NCI-H460 (cell line): Measurements from ENCODE around the gene CDKL4. TPM values are rescaled to one million over a fixed set of nuclear protein-coding genes. Genes with fewer than 3 reads are reported as not detected.
"Not testable (repeated sequence)": the region's sequence is repeated elsewhere in the genome, so short reads cannot be mapped to it uniquely, and the experiment has no call there.

Source experiments
- DNase-seq: peaks from one replicate; pipeline ENCODE4 v3.0.0-alpha.2; 2016; ENCODE audit warnings: low read depth; ENCODE audit errors: extremely low read depth
- total RNA-seq: library from RNA; depleted of rRNA; stranded (reverse); fragments of >200 nt; shearing (Covaris generic); gene quantifications from 2 replicates; pipeline ENCODE4 v1.2.3, GENCODE V29; 2014

CDKL4 gene
- total RNA-seq, 1 experiment from 2014 or later: not detected

GRCh38 chr2:39181297-39181696 is 62.5 kb downstream of the CDKL4 start:
- no peak for DNase-seq

- no peak for DNase-seq
These were observed 63.5 kb downstream of the CDKL4 start for GRCh38 chr2:39179974-39180960.

GRCh38 chr2:39178756-39179155 is 65.0 kb downstream of the CDKL4 start:
- DNase-seq: no peak

- no peak for DNase-seq
These were observed 66.8 kb downstream of the CDKL4 start for GRCh38 chr2:39176997-39177396.

- DNase-seq: no peak
These were observed 68.6 kb downstream of the CDKL4 start for GRCh38 chr2:39175026-39175812.

- DNase-seq: no peak
These were observed 69.7 kb downstream of the CDKL4 start for GRCh38 chr2:39174022-39174421.

GRCh38 chr2:39172047-39172706 is 71.6 kb downstream of the CDKL4 start:
- DNase-seq: not testable (repeated sequence)

- DNase-seq: no peak
These were observed 72.1 kb downstream of the CDKL4 start for GRCh38 chr2:39171621-39172020.

GRCh38 chr2:39164089-39164488 is 79.7 kb downstream of the CDKL4 start:
- DNase-seq: no peak

GRCh38 chr2:39160982-39161381 is 82.8 kb downstream of the CDKL4 start:
- DNase-seq: no peak

GRCh38 chr2:39159283-39159682 is 84.5 kb downstream of the CDKL4 start:
- DNase-seq: no peak

GRCh38 chr2:39158351-39158750 is 85.4 kb downstream of the CDKL4 start:
- DNase-seq: no peak

- DNase-seq: no peak
These were observed 86.9 kb downstream of the CDKL4 start for GRCh38 chr2:39156846-39157245.

- DNase-seq: no peak
These were observed 87.7 kb downstream of the CDKL4 start for GRCh38 chr2:39156107-39156506.

GRCh38 chr2:39155573-39155972 is 88.2 kb downstream of the CDKL4 start:
- not testable (repeated sequence) for DNase-seq

GRCh38 chr2:39154944-39155343 is 88.8 kb downstream of the CDKL4 start:
- no peak for DNase-seq

- no peak for DNase-seq
These were observed 90.5 kb downstream of the CDKL4 start for GRCh38 chr2:39153312-39153711.

GRCh38 chr2:39152504-39152903 is 91.3 kb downstream of the CDKL4 start:
- no peak for DNase-seq

- DNase-seq: no peak
These were observed 92.8 kb downstream of the CDKL4 start for GRCh38 chr2:39150890-39151497.

- no peak for DNase-seq
These were observed 93.6 kb downstream of the CDKL4 start for GRCh38 chr2:39150102-39150562.
